IMR-90 (cell line): Measurements from ENCODE around the gene DOCK1. TPM values are rescaled to one million over a fixed set of nuclear protein-coding genes. Genes with fewer than 3 reads are reported as not detected.

Source experiments
- ATAC-seq: fragments of 200-7000 bp; cut with Tn5 transposase; 2 replicates; pipeline ENCODE4 v1.9.1; 2020; ENCODE audit warnings: low read depth, mild to moderate bottlenecking, moderate library complexity
- BruUV-seq: library from RNA; stranded (reverse); fragments of 400-500 nt; replicated peaks from 2 replicates; lab custom pipeline; 2021; lab: Mats Ljungman, UMichigan
- CTCF ChIA-PET: fragments of 300-600 bp; formaldehyde crosslinking; extraction: SDS; loops from one replicate; lab custom pipeline; 2021; ENCODE audit warnings: antibody characterized with exemption; lab: Yijun Ruan, JAX
- POLR2A ChIA-PET: fragments of 300-600 bp; sonication (Branson Sonifier 250); formaldehyde crosslinking; loops from one replicate; lab custom pipeline; 2022; ENCODE audit warnings: antibody characterized with exemption; ENCODE audit not compliant: unreplicated experiment; lab: Charles Lee
- DNase-seq: peaks from one replicate; pipeline ENCODE4 v3.0.0; 2013
- H2AFZ ChIP-seq: replicated peaks from 2 replicates; pipeline ENCODE3; 2013; ENCODE audit warnings: low read length, mild to moderate bottlenecking; ENCODE audit not compliant: poor library complexity
- H2AK5ac ChIP-seq: 2 replicates; pipeline ENCODE4 v1.6.1; 2013; ENCODE audit warnings: low read depth, low read length, inconsistent platforms
- H2AK9ac ChIP-seq: replicated peaks from 2 replicates; pipeline ENCODE3; 2013; ENCODE audit warnings: mild to moderate bottlenecking, low read depth, low read length, moderate library complexity; ENCODE audit not compliant: poor library complexity
- H2BK120ac ChIP-seq: 2 replicates; pipeline ENCODE4 v1.6.1; 2013; ENCODE audit warnings: low read depth, low read length, inconsistent platforms
- H2BK15ac ChIP-seq: 3 replicates; pipeline ENCODE4 v1.6.1; 2013; ENCODE audit warnings: low read depth, low read length, inconsistent platforms
- H2BK20ac ChIP-seq: 2 replicates; pipeline ENCODE4 v1.6.1; 2013; ENCODE audit warnings: low read depth, mild to moderate bottlenecking, inconsistent platforms, low read length, moderate library complexity
- H2BK5ac ChIP-seq: 2 replicates; pipeline ENCODE4 v1.6.1; 2013; ENCODE audit warnings: mild to moderate bottlenecking, low read depth, low read length, inconsistent platforms; ENCODE audit not compliant: poor library complexity, severe bottlenecking
- H3K14ac ChIP-seq: replicated peaks from 2 replicates; pipeline ENCODE4 v1.6.1; 2013; ENCODE audit warnings: low read depth, low read length, inconsistent platforms
- H3K18ac ChIP-seq: 2 replicates; pipeline ENCODE4 v1.6.1; 2013; ENCODE audit warnings: low read depth, low read length, control low read depth
- H3K23ac ChIP-seq: 2 replicates; pipeline ENCODE4 v1.6.1; 2013; ENCODE audit warnings: low read depth, low read length, inconsistent platforms
- H3K27ac ChIP-seq: 2 replicates; pipeline ENCODE4 v1.5.1; 2013; ENCODE audit warnings: mild to moderate bottlenecking, control low read depth, low read length; ENCODE audit not compliant: insufficient read depth
- H3K27me3 ChIP-seq: 2 replicates; pipeline ENCODE4 v1.6.1; 2013; ENCODE audit warnings: low read length; ENCODE audit not compliant: control insufficient read depth, insufficient read depth
- H3K36me3 ChIP-seq: 2 replicates; pipeline ENCODE4 v1.6.1; 2013; ENCODE audit warnings: low read length, mixed read lengths; ENCODE audit not compliant: control insufficient read depth, insufficient read depth
- H3K4ac ChIP-seq: 2 replicates; pipeline ENCODE4 v1.6.1; 2013; ENCODE audit warnings: low read depth, low read length, inconsistent platforms
- H3K4me1 ChIP-seq: 2 replicates; pipeline ENCODE4 v1.6.1; 2013; ENCODE audit warnings: low read length, mixed read lengths; ENCODE audit not compliant: control insufficient read depth, insufficient read depth
- H3K4me2 ChIP-seq: 2 replicates; pipeline ENCODE4 v1.6.1; 2013; ENCODE audit warnings: low read depth, mild to moderate bottlenecking, control low read depth, low read length, moderate library complexity
- H3K4me3 ChIP-seq: 2 replicates; pipeline ENCODE4 v1.5.1; 2013; ENCODE audit warnings: low read depth, mild to moderate bottlenecking, control low read depth, low read length, moderate library complexity; ENCODE audit not compliant: insufficient read depth
- H3K56ac ChIP-seq: 2 replicates; pipeline ENCODE4 v1.6.1; 2013; ENCODE audit warnings: low read length, inconsistent platforms; ENCODE audit not compliant: insufficient read depth; ENCODE audit errors: extremely low read depth
- H3K79me1 ChIP-seq, 2 experiments: 2 replicates each; pipeline ENCODE4 v1.6.1; 2013; ENCODE audit warnings: low read length in 2 of 2, inconsistent platforms in 1 of 2, low read depth in 1 of 2
- H3K9ac ChIP-seq: 2 replicates; pipeline ENCODE4 v1.6.1; 2013; ENCODE audit warnings: low read depth, low read length, control low read depth
- H3K9me1 ChIP-seq: 2 replicates; pipeline ENCODE4 v1.6.1; 2013; ENCODE audit warnings: low read length, inconsistent platforms; ENCODE audit not compliant: insufficient read depth
- H3K9me3 ChIP-seq: 2 replicates; pipeline ENCODE4 v1.6.1; 2013; ENCODE audit warnings: low read length; ENCODE audit not compliant: control insufficient read depth, insufficient read depth
- H4K20me1 ChIP-seq: 2 replicates; pipeline ENCODE4 v1.6.1; 2013; ENCODE audit warnings: low read length, inconsistent platforms; ENCODE audit not compliant: insufficient read depth
- H4K5ac ChIP-seq: 2 replicates; pipeline ENCODE4 v1.6.1; 2013; ENCODE audit warnings: mild to moderate bottlenecking, low read depth, low read length, control low read depth
- H4K8ac ChIP-seq, 2 experiments: 2 replicates each; pipeline ENCODE4 v1.6.1; 2013; ENCODE audit warnings: low read depth in 2 of 2, low read length in 2 of 2, control low read depth in 1 of 2, inconsistent platforms in 1 of 2
- H4K91ac ChIP-seq: 2 replicates; pipeline ENCODE4 v1.6.1; 2013; ENCODE audit warnings: low read depth, low read length, inconsistent platforms; ENCODE audit not compliant: insufficient read depth
- BHLHE40 ChIP-seq: fragments of 150-350 bp; IDR thresholded peaks from 2 replicates; pipeline ENCODE4 v1.6.1; 2016; ENCODE audit warnings: mild to moderate bottlenecking, low read depth, low read length
- CHD1 ChIP-seq: IDR thresholded peaks from 2 replicates; pipeline ENCODE4 v1.6.1; 2012; ENCODE audit warnings: low read depth, low read length, improper control_type of control experiment
- CTCF ChIP-seq: conservative IDR thresholded peaks from 2 replicates; pipeline ENCODE4 v1.5.1; 2012; ENCODE audit warnings: mild to moderate bottlenecking, low read depth, low read length, improper control_type of control experiment
- ELK1 ChIP-seq: fragments of 150-350 bp; IDR thresholded peaks from 2 replicates; pipeline ENCODE4 v1.6.1; 2016; ENCODE audit warnings: low read depth, mild to moderate bottlenecking, low read length, moderate library complexity, borderline replicate concordance
- FOS ChIP-seq: fragments of 150-350 bp; IDR thresholded peaks from 2 replicates; pipeline ENCODE4 v1.6.1; 2016; ENCODE audit warnings: low read depth, low read length
- MAFK ChIP-seq: IDR thresholded peaks from 2 replicates; pipeline ENCODE4 v1.6.1; 2012; ENCODE audit warnings: low read depth, low read length, improper control_type of control experiment
- MAZ ChIP-seq: IDR thresholded peaks from 2 replicates; pipeline ENCODE4 v1.6.1; 2012; ENCODE audit warnings: low read depth, mild to moderate bottlenecking, low read length, improper control_type of control experiment, moderate library complexity, borderline replicate concordance
- MXI1 ChIP-seq: IDR thresholded peaks from 2 replicates; pipeline ENCODE4 v1.6.1; 2012; ENCODE audit warnings: low read depth, mild to moderate bottlenecking, low read length, moderate library complexity, borderline replicate concordance
- NFE2L2 ChIP-seq: fragments of 150-350 bp; IDR thresholded peaks from 2 replicates; pipeline ENCODE4 v1.6.1; 2016; ENCODE audit warnings: low read depth, mild to moderate bottlenecking, low read length
- POLR2A ChIP-seq: IDR thresholded peaks from 2 replicates; pipeline ENCODE4 v1.6.1; 2012; ENCODE audit warnings: mild to moderate bottlenecking, low read depth, low read length
- RAD21 ChIP-seq: IDR thresholded peaks from 2 replicates; pipeline ENCODE4 v1.6.1; 2012; ENCODE audit warnings: low read length, improper control_type of control experiment
- RCOR1 ChIP-seq: IDR thresholded peaks from 2 replicates; pipeline ENCODE4 v1.6.1; 2012; ENCODE audit warnings: mild to moderate bottlenecking, low read length, improper control_type of control experiment; ENCODE audit not compliant: insufficient replicate concordance
- SMC3 ChIP-seq: fragments of 150-350 bp; IDR thresholded peaks from 2 replicates; pipeline ENCODE4 v1.6.1; 2016; ENCODE audit warnings: low read depth, mild to moderate bottlenecking, antibody characterized with exemption, low read length, moderate library complexity
- USF2 ChIP-seq: fragments of 150-350 bp; IDR thresholded peaks from 2 replicates; pipeline ENCODE4 v1.6.1; 2017; ENCODE audit warnings: mild to moderate bottlenecking, antibody characterized with exemption, low read length, low read depth
- WGBS, 2 experiments: methylation state at CpG; one replicate each; pipeline versions ENCODE4 v1.1.5 to v1.1.7; 2013; ENCODE audit warnings: missing lambda C conversion rate in 2 of 2; ENCODE audit not compliant: insufficient read length in 1 of 2; ENCODE audit errors: extremely low coverage in 2 of 2; 5-methylcytosine and 5-hydroxymethylcytosine counted together
- dilution Hi-C: fragments of 300-500 bp; cut with HindIII; formaldehyde crosslinking; loops from one replicate; pipeline ENCODE4 v1.14.3; 2018; ENCODE audit warnings: low sequenced_read_pairs; ENCODE audit not compliant: unreplicated experiment
- in situ Hi-C: fragments of 300-500 bp; cut with MboI; formaldehyde crosslinking; loops from 3 replicates; pipeline ENCODE4 v1.14.3; 2019; ENCODE audit warnings: low sequenced_read_pairs, inconsistent platforms, mixed read lengths
- intact Hi-C: fragments of 100-400 bp; cut with micrococcal nuclease; formaldehyde crosslinking; loops from 2 replicates; pipeline ENCODE4 v1.10.0; 2022
- polyA plus RNA-seq, 3 experiments: library from polyadenylated mRNA; depleted of rRNA; stranded (reverse); fragments of >200 nt; gene quantifications; 2 replicates each; pipeline ENCODE4 v1.2.3, GENCODE V29; 2012; ENCODE audit warnings: low replicate concordance in 1 of 3
- total RNA-seq: library from RNA; depleted of rRNA; stranded (reverse); fragments of >200 nt; gene quantifications from 2 replicates; pipeline ENCODE4 v1.2.3, GENCODE V29; 2012

Gene DOCK1
- total and polyA plus RNA-seq, 2 of the 4 experiments (the other 2 are of a cell fraction), result 28.2 to 71.0 TPM

GRCh38 chr10:126917975-126918908 is 13.0 kb downstream of the DOCK1 start:
- H3K79me1 ChIP-seq, result peaks cover 35 to 91% of the 10 kb centered on the region in 2 experiments
- DNase-seq (no peak), ATAC-seq (no peak)
- in situ Hi-C loops, result no loop called here
- no peak overlapping the region for H2BK120ac ChIP-seq
- H4K91ac ChIP-seq, result no peak overlapping the region
- H4K20me1 ChIP-seq, result peaks cover 90% of the 10 kb centered on the region
- intact Hi-C loops, result no loop called here
- no peak overlapping the region for H2AFZ ChIP-seq
- no peak overlapping the region for H3K27ac ChIP-seq
- peaks cover 6% of the 10 kb centered on the region; the same call in 1 of the 2 replicates for H3K36me3 ChIP-seq
- ChIA-PET CTCF (no interaction called here), POLR2A (no interaction called here)
- H3K4ac ChIP-seq, result no peak overlapping the region
- H2AK5ac ChIP-seq, result no peak overlapping the region
- no TSS peak for BruUV-seq
- 0 out of 2 replicates have a peak, but pooled peaks cover 1% of the 10 kb centered on the region for H3K9me3 ChIP-seq
- H3K56ac ChIP-seq, result no peak overlapping the region
- no peak overlapping the region for H4K8ac ChIP-seq
- no peak overlapping the region for H3K23ac ChIP-seq
- H3K27me3 ChIP-seq, result no peaks in the 10 kb centered on the region
- no peak overlapping the region for H4K5ac ChIP-seq
- H3K18ac ChIP-seq, result no peak overlapping the region
- no peak overlapping the region for H2BK20ac ChIP-seq
- H2BK5ac ChIP-seq, result no peak overlapping the region
- peaks cover 13% of the 10 kb centered on the region for H3K4me1 ChIP-seq
- no peak overlapping the region for H2BK15ac ChIP-seq
- H2AK9ac ChIP-seq, result no peak overlapping the region
- no peak overlapping the region for H3K14ac ChIP-seq
- 92% methylated on average over 18 of the region's 24 CpGs; no CpG with 5 or more reads in 1 of the 2 experiments for WGBS, 2 experiments
- no peak overlapping the region for H3K4me3 ChIP-seq
- dilution Hi-C loops, result no loop called here
- peaks cover 16% of the 10 kb centered on the region for H3K9me1 ChIP-seq
- H3K9ac ChIP-seq, result no peak overlapping the region
- no peak overlapping the region for H3K4me2 ChIP-seq
- TF ChIP-seq ELK1, result no peak
- no peak for TF ChIP-seq FOS
- no peak for TF ChIP-seq RCOR1
- TF ChIP-seq MAFK, result no peak
- TF ChIP-seq RAD21, result no peak
- TF ChIP-seq MAZ, result no peak
- TF ChIP-seq USF2, result no peak
- TF ChIP-seq MXI1, result no peak
- no peak for TF ChIP-seq BHLHE40
- no peak for TF ChIP-seq NFE2L2
- no peak for TF ChIP-seq CTCF
- no peak for TF ChIP-seq SMC3
- TF ChIP-seq CHD1, result no peak
- TF ChIP-seq POLR2A, result no peak
